ENCODE measurements around the gene WTAP. TPM values are rescaled to one million over a fixed set of nuclear protein-coding genes. Genes with fewer than 3 reads are reported as not detected.
"Not testable (repeated sequence)": the region's sequence is repeated elsewhere in the genome, so short reads cannot be mapped to it uniquely, and the experiment has no call there.

Gene WTAP
- total RNA-seq, 4 donors from 2014 or later = 83.6 to 132 (median 119) TPM

DNA sequence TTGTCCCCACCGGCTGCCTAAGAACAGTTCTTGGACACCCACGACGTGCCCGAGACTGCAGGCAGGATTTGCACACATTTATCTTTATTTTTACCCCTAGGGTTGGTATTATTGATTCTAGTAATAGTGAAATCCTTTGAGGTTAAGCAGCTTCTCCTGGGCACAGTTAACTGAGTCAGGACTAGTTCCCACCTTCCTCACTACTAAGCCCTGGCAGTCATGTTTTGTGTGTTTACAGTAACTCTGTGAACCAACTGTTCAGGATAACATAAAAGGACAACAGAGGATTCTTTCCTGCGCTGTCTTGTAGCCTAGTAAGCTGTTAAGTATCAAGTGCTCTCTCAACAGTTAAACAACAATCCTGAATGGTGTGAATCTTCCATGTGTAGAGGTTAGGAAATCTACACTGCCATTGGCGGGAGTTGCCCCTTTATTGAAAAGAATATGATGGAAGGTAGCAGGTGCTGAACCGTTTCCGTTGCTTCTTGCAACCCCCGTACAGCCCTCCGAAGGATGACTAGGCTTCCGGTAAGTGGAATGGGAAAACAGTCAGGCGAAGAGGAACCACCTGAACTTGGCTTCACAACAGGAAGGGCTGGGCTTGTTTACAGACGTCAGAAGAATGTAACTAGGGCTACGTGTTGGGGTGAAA is 33.3 kb upstream of the WTAP start:
- TF ChIP-seq POLR2A (IDR thresholded peaks at IDR 0.05) = no peak
- TF ChIP-seq, protein P1, sequence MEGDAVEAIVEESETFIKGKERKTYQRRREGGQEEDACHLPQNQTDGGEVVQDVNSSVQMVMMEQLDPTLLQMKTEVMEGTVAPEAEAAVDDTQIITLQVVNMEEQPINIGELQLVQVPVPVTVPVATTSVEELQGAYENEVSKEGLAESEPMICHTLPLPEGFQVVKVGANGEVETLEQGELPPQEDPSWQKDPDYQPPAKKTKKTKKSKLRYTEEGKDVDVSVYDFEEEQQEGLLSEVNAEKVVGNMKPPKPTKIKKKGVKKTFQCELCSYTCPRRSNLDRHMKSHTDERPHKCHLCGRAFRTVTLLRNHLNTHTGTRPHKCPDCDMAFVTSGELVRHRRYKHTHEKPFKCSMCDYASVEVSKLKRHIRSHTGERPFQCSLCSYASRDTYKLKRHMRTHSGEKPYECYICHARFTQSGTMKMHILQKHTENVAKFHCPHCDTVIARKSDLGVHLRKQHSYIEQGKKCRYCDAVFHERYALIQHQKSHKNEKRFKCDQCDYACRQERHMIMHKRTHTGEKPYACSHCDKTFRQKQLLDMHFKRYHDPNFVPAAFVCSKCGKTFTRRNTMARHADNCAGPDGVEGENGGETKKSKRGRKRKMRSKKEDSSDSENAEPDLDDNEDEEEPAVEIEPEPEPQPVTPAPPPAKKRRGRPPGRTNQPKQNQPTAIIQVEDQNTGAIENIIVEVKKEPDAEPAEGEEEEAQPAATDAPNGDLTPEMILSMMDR (IDR thresholded peaks at IDR 0.05) = no peak
- Histone ChIP-seq H3K4me3 (replicated peaks in 1 of 3) (peak overlapping the region in 2 of 3 donors; percentile 64 to 74), H3K9me3 (no peaks in the 10 kb centered on the region), H3K27me3 (no peaks in the 10 kb centered on the region), H3K27ac (peak overlapping the region; percentile 93 to 98 (median 97)), H3K36me3 (peaks cover 0 to 6% of the 10 kb centered on the region in 2 donors), H3K4me1 (peaks cover 9 to 18% of the 10 kb centered on the region in 2 donors)
- WGBS, 2 donors = 31 to 41% methylated on average over 14 of the region's 14 CpGs
- intact Hi-C loops (cut with DNase I) = loop anchor here (2.0 to 10.0 kb wide), 3 partner anchors 33 to 93 kb away; partner anchors contain the start of genes ACAT2, TCP1 and WTAP
- DNase-seq = peak; percentile 18 to 27

DNA sequence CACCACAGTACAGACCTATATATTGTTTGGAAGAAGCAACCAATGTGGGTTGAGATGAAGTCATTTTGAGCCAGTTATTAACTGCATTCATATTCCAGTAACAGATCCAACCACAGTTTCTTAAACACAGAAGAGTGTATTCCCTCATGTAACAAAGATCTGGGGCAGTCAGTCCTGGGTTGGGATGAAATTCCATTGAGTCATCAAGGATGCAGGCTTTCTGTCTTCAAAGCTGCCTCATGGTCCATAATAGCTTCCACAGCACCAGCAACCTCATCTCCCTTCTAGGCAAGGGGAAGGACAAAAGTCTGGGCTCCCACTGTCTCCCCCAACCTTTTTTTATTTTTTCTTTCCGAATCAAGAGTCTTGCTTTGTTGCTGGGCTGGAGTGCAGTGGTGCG is 31.3 kb upstream of the WTAP start:
- intact Hi-C loops (cut with DNase I) = loop anchor here (10.0 kb wide), 1 partner anchor 69 kb away; the partner anchor contains the start of gene ACAT2

DNA sequence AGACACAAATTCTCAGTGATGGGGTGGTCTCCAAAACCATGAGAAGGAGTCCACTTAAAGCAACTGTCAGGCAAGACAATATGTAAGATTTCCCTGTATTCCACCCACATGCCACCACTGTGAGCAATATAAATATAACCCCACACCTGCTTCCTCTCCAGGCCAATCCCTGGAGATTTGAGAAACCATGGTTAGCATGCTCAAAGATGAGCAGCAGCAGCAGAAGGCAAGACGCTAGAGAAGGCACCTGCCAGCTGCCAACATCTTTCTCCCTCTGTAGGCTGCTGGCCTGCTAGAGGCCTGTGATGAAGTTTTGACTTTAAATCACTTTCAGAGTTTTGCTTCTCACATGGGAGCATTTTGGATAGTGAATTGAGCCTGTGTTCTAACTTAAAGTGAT is 26.3 kb upstream of the WTAP start:
- TF ChIP-seq, protein P1 (IDR thresholded peaks at IDR 0.05) = no peak
- TF ChIP-seq POLR2A (IDR thresholded peaks at IDR 0.05) = no peak
- Histone ChIP-seq H3K36me3 (no peaks in the 10 kb centered on the region), H3K27ac (peak overlapping the region; percentile 24 to 55 (median 50)), H3K4me1 (peaks cover 0 to 14% of the 10 kb centered on the region in 2 donors), H3K27me3 (no peaks in the 10 kb centered on the region), H3K4me3 (replicated peaks in 1 of 3) (no peak overlapping the region), H3K9me3 (no peaks in the 10 kb centered on the region)
- DNase-seq = no peak
- WGBS, 2 donors = 63 to 64% methylated on average over 1 of the region's 1 CpG
- intact Hi-C loops (cut with DNase I) = no loop called here

More for the DNA sequence above, 31.3 kb upstream of the WTAP start:
- DNase-seq = no peak
- 98 to 100% methylated on average over 2 of the region's 2 CpGs for WGBS, 2 donors
- H3K9me3 ChIP-seq = no peaks in the 10 kb centered on the region
- no peak for TF ChIP-seq POLR2A (IDR thresholded peaks at IDR 0.05)
- TF ChIP-seq, protein P1 (IDR thresholded peaks at IDR 0.05) = no peak
- no peak overlapping the region for H3K27ac ChIP-seq
- peaks cover 9 to 21% of the 10 kb centered on the region in 2 donors for H3K4me1 ChIP-seq
- no peaks in the 10 kb centered on the region for H3K36me3 ChIP-seq
- H3K27me3 ChIP-seq = no peaks in the 10 kb centered on the region
- H3K4me3 ChIP-seq (replicated peaks in 1 of 3) = no peak overlapping the region

DNA sequence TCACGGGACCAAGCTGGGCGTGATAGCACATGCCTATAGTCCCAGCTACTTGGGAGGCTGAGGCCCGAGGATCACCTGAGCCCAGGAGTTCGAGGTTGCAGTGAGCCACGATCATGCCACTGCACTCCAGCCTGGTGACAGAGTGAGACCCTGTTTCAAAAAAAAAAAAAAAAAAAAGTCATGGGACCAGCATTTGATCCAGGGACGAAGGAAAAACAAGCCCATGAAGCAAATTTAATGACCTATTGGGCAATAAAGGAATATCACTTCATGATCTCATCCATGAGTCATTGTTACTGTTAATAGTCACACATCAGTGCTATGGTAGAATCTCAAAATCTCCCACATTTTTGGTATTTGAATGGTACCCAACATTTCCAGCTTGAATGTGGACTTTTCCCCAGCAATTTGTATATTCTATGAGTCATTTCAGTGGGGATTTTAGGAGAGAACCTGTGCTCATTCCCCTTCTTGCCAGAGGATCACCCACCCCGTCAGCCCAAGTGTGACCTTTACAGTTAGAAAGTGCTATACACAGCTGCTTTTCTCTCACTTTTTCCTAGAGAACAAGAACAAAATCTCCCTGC is 25.8 kb upstream of the WTAP start:
- no peak for DNase-seq
- Histone ChIP-seq H3K9me3 (no peaks in the 10 kb centered on the region), H3K4me1 (peaks cover 0 to 14% of the 10 kb centered on the region in 2 donors), H3K4me3 (replicated peaks in 1 of 3) (no peak overlapping the region), H3K36me3 (no peaks in the 10 kb centered on the region), H3K27me3 (no peaks in the 10 kb centered on the region), H3K27ac (peak overlapping the region; percentile 24 to 55 (median 50))
- TF ChIP-seq, protein P1 (IDR thresholded peaks at IDR 0.05) = no peak
- TF ChIP-seq POLR2A (IDR thresholded peaks at IDR 0.05) = no peak
- intact Hi-C loops (cut with DNase I) = no loop called here
- WGBS, 2 donors = 82 to 89% methylated on average over 7 of the region's 7 CpGs

DNA sequence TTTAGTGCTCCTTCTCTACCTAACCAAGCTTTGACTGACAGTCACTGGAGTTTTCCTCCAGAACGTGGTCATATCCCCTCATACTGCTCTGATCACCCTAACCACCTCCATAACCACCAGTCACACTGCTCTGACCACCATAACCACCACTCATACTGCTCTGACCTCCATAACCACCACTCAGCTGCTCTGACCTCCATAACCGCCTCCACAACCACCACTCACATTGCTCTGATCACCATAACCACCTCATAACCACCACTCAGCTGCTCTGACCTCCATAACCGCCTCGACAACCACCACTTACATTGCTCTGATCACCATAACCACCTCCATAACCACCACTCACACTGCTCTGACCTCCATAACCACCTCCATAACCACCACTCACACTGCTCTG is 16.7 kb upstream of the WTAP start:
- H3K36me3 ChIP-seq; H3K4me3 ChIP-seq (replicated peaks in 1 of 3); H3K4me1 ChIP-seq; H3K27me3 ChIP-seq; intact Hi-C loops (cut with DNase I); H3K27ac ChIP-seq; H3K9me3 ChIP-seq; DNase-seq: not testable (repeated sequence)
- WGBS, 2 donors = 79 to 87% methylated on average over 4 of the region's 4 CpGs

DNA sequence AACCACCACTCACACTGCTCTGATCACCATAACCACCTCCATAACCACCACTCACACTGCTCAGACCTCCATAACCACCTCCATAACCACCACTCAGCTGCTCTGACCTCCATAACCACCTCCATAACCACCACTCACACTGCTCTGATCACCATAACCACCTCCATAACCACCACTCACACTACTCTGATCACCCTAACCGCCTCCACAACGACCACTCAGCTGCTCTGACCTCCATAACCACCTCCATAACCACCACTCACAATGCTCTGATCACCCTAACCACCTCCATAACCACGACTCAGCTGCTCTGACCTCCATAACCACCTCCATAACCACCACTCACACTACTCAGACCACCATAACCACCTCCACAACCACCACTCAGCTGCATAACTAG is 14.9 kb upstream of the WTAP start:
- H3K4me3 ChIP-seq (replicated peaks in 1 of 3); H3K36me3 ChIP-seq; H3K4me1 ChIP-seq; intact Hi-C loops (cut with DNase I); H3K27ac ChIP-seq; H3K9me3 ChIP-seq; H3K27me3 ChIP-seq; DNase-seq: not testable (repeated sequence)
- WGBS, 2 donors = 89 to 95% methylated on average over 3 of the region's 3 CpGs

Measured in thyroid gland (tissue), 4 donors.